HEK293 (cell line): Measurements from ENCODE around the gene NFE2L1.

ENCODE experiments used
- CTCF ChIA-PET: fragments of 350-600 bp; formaldehyde crosslinking; extraction: SDS; loops from one replicate; lab custom pipeline; 2021; ENCODE audit warnings: antibody characterized with exemption; lab: Yijun Ruan, JAX
- POLR2A ChIA-PET: fragments of 300-600 bp; formaldehyde crosslinking; extraction: SDS; loops from one replicate; lab custom pipeline; 2020; ENCODE audit warnings: antibody characterized with exemption, inconsistent platforms; lab: Yijun Ruan, JAX
- H3K27ac ChIP-seq: fragments of 200-500 bp; sonication (Bioruptor generic); 2 replicates; pipeline ENCODE4 v1.5.1; 2014; ENCODE audit warnings: low read depth, low read length, control low read depth, inconsistent platforms; ENCODE audit errors: extremely low read depth
- H3K36me3 ChIP-seq, 2 experiments: fragments of 200-500 bp in 1 of 2; sonication (Bioruptor generic) in 1 of 2; 1 replicate in 1 of 2; 2 replicates in 1 of 2; pipeline ENCODE4 v1.5.1; 2014 to 2017; ENCODE audit warnings: inconsistent platforms in 2 of 2, low read length in 2 of 2; ENCODE audit not compliant: control insufficient read depth in 2 of 2, insufficient read depth in 1 of 2
- H3K4me1 ChIP-seq: fragments of 200-500 bp; sonication (Bioruptor generic); 2 replicates; pipeline ENCODE4 v1.5.1; 2014; ENCODE audit warnings: mild to moderate bottlenecking, low read length, inconsistent platforms; ENCODE audit not compliant: control insufficient read depth, insufficient read depth
- H3K4me3 ChIP-seq: 2 replicates; pipeline ENCODE4 v1.5.1; 2011; ENCODE audit warnings: low read depth, mild to moderate bottlenecking, control low read depth, low read length, moderate library complexity
- H3K9me3 ChIP-seq: fragments of 200-500 bp; sonication (Bioruptor generic); 2 replicates; pipeline ENCODE4 v1.5.1; 2014; ENCODE audit warnings: low read depth, low read length, inconsistent platforms; ENCODE audit not compliant: control insufficient read depth, insufficient read depth
- HOXC10 ChIP-seq: sonication (generic); formaldehyde crosslinking; IDR thresholded peaks from 2 replicates; pipeline ENCODE4 v1.8.1; 2023; ENCODE audit warnings: mild to moderate bottlenecking, missing genetic modification reagents
- OSR2 ChIP-seq: fragments of 450-650 bp; formaldehyde crosslinking; IDR thresholded peaks from 2 replicates; pipeline ENCODE4 v1.5.1; 2016; ENCODE audit warnings: missing biosample characterization, missing genetic modification characterization
- PRDM1 ChIP-seq: fragments of 450-650 bp; formaldehyde crosslinking; IDR thresholded peaks from 2 replicates; pipeline ENCODE4; 2016; ENCODE audit warnings: missing biosample characterization, missing genetic modification characterization
- ZBTB10 ChIP-seq: fragments of 450-650 bp; formaldehyde crosslinking; IDR thresholded peaks from 2 replicates; pipeline ENCODE4 v1.5.1; 2016; ENCODE audit warnings: missing biosample characterization, missing genetic modification characterization
- ZNF121 ChIP-seq: fragments of 450-650 bp; formaldehyde crosslinking; IDR thresholded peaks from 2 replicates; pipeline ENCODE4 v1.5.1; 2016; ENCODE audit warnings: missing biosample characterization, missing genetic modification characterization
- ZNF140 ChIP-seq: fragments of 450-650 bp; formaldehyde crosslinking; IDR thresholded peaks from 2 replicates; pipeline ENCODE4 v1.5.1; 2016; ENCODE audit warnings: missing biosample characterization, missing genetic modification characterization
- ZNF311 ChIP-seq: fragments of 450-650 bp; formaldehyde crosslinking; IDR thresholded peaks from 2 replicates; pipeline ENCODE4 v1.5.1; 2017; ENCODE audit warnings: missing biosample characterization, missing genetic modification characterization, borderline replicate concordance
- ZNF335 ChIP-seq: fragments of 450-650 bp; formaldehyde crosslinking; conservative IDR thresholded peaks from 2 replicates; pipeline ENCODE4 v1.5.1; 2016; ENCODE audit warnings: missing biosample characterization, missing genetic modification characterization
- ZNF398 ChIP-seq: fragments of 450-650 bp; formaldehyde crosslinking; IDR thresholded peaks from 2 replicates; pipeline ENCODE4 v1.5.1; 2017; ENCODE audit warnings: missing biosample characterization, missing genetic modification characterization
- ZNF433 ChIP-seq: fragments of 450-650 bp; formaldehyde crosslinking; IDR thresholded peaks from 2 replicates; pipeline ENCODE4 v1.5.1; 2016; ENCODE audit warnings: missing biosample characterization, missing genetic modification characterization, low read depth
- ZNF610 ChIP-seq: fragments of 450-650 bp; formaldehyde crosslinking; IDR thresholded peaks from 2 replicates; pipeline ENCODE4 v1.5.1; 2016; ENCODE audit warnings: missing biosample characterization, missing genetic modification characterization, borderline replicate concordance
- ZNF670 ChIP-seq: fragments of 450-650 bp; formaldehyde crosslinking; IDR thresholded peaks from 2 replicates; pipeline ENCODE4 v1.5.1; 2016; ENCODE audit warnings: missing biosample characterization, missing genetic modification characterization, low read depth
- ZNF785 ChIP-seq: fragments of 450-650 bp; formaldehyde crosslinking; IDR thresholded peaks from 2 replicates; pipeline ENCODE4 v1.5.1; 2016; ENCODE audit warnings: missing biosample characterization, missing genetic modification characterization
- ZSCAN4 ChIP-seq: fragments of 450-650 bp; formaldehyde crosslinking; IDR thresholded peaks from 2 replicates; pipeline ENCODE4 v1.5.1; 2017; ENCODE audit warnings: missing biosample characterization, missing genetic modification characterization
- TF ChIP-seq, protein P1 (sequence below): fragments of 450-650 bp; formaldehyde crosslinking; IDR thresholded peaks from 2 replicates; pipeline ENCODE4 v1.5.1; 2016; ENCODE audit warnings: missing biosample characterization, missing genetic modification characterization

The NFE2L1 gene

GRCh38 chr17:48037838-48038323 is 10.3 kb upstream of the NFE2L1 start:
- no peaks in the 10 kb centered on the region for H3K36me3 ChIP-seq
- ChIA-PET CTCF (interaction anchor here (0.6 to 1.3 kb wide), 6 partner anchors 11 to 118 kb away, joined by 3 to 7 read pairs (median 4); no protein-coding TSS in a partner anchor), POLR2A (interaction anchor here (1.0 kb wide), 1 partner anchor 11 kb away, joined by 4 read pairs; the partner anchor contains the start of gene NFE2L1)
- H3K4me1 ChIP-seq: no peaks in the 10 kb centered on the region
- TF ChIP-seq ZNF670 (tag by site-specific recombination): no peak
- no peak for TF ChIP-seq ZNF398
- TF ChIP-seq, protein P1, sequence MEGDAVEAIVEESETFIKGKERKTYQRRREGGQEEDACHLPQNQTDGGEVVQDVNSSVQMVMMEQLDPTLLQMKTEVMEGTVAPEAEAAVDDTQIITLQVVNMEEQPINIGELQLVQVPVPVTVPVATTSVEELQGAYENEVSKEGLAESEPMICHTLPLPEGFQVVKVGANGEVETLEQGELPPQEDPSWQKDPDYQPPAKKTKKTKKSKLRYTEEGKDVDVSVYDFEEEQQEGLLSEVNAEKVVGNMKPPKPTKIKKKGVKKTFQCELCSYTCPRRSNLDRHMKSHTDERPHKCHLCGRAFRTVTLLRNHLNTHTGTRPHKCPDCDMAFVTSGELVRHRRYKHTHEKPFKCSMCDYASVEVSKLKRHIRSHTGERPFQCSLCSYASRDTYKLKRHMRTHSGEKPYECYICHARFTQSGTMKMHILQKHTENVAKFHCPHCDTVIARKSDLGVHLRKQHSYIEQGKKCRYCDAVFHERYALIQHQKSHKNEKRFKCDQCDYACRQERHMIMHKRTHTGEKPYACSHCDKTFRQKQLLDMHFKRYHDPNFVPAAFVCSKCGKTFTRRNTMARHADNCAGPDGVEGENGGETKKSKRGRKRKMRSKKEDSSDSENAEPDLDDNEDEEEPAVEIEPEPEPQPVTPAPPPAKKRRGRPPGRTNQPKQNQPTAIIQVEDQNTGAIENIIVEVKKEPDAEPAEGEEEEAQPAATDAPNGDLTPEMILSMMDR: no peak
- H3K9me3 ChIP-seq: no peaks in the 10 kb centered on the region
- H3K4me3 ChIP-seq: no peak overlapping the region
- no peak overlapping the region for H3K27ac ChIP-seq

GRCh38 chr17:48038687-48039086 is 9.5 kb upstream of the NFE2L1 start:
- ChIA-PET POLR2A (interaction anchor here (0.7 to 1.0 kb wide), 2 partner anchors 8 to 10 kb away, joined by 4 read pairs; partner anchors contain the start of gene NFE2L1), CTCF (interaction anchor here (0.6 to 1.3 kb wide), 5 partner anchors 12 to 117 kb away, joined by 3 to 7 read pairs (median 3); no protein-coding TSS in a partner anchor)
- TF ChIP-seq ZNF610 (tag by site-specific recombination): no peak
- TF ChIP-seq ZNF335: no peak
- no peak for TF ChIP-seq ZNF121 (tag by site-specific recombination)
- no peak for TF ChIP-seq ZNF785 (tag by site-specific recombination)
- TF ChIP-seq HOXC10 (CRISPR knock-in tag): no peak
- no peak for TF ChIP-seq OSR2 (tag by site-specific recombination)
- TF ChIP-seq ZNF140 (tag by site-specific recombination): no peak
- TF ChIP-seq ZBTB10 (tag by site-specific recombination): no peak
- TF ChIP-seq ZNF433 (tag by site-specific recombination): no peak
- no peak for TF ChIP-seq ZSCAN4 (tag by site-specific recombination)
- TF ChIP-seq PRDM1 (tag by site-specific recombination): no peak
- TF ChIP-seq ZNF311 (tag by site-specific recombination): no peak
- no peaks in the 10 kb centered on the region for H3K9me3 ChIP-seq
- no peak overlapping the region for H3K4me3 ChIP-seq
- no peaks in the 10 kb centered on the region for H3K36me3 ChIP-seq
- no peaks in the 10 kb centered on the region for H3K4me1 ChIP-seq
- no peak overlapping the region for H3K27ac ChIP-seq
